Measurements from ENCODE around the gene PTPRT.

DNA sequence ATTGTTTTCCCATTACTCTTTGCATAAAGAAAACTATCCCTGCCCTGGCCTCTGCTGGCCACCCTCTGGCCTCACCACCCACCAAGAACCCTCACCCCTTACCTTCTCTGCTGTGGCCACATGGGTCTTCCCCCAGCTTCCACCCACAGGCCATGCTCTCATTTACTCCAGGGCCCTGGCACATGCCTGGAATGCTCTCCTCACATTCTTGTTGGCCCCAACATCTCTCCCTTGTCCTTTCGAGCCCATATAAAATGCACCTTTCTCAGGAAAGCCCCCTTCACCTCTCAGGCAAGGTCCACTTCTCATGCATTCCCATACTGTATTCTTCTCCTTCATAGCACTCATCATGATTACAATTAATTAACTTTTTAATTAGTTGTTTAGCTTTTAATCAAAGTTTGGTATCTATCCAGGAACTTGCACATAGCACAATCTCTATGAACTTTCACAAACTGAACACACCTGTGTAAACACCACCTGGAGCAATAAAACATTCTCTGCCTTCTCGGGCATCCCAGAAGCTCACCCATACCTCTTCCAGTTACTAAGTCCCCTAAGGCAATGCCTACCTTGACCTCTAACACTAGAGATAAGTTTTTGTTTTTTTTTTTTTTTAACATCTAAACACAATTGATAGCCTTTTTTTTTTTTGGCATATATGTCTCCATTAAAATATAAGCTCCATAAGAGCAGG is 617.2 kb downstream of the PTPRT start:
- TF ChIP-seq, protein P1, sequence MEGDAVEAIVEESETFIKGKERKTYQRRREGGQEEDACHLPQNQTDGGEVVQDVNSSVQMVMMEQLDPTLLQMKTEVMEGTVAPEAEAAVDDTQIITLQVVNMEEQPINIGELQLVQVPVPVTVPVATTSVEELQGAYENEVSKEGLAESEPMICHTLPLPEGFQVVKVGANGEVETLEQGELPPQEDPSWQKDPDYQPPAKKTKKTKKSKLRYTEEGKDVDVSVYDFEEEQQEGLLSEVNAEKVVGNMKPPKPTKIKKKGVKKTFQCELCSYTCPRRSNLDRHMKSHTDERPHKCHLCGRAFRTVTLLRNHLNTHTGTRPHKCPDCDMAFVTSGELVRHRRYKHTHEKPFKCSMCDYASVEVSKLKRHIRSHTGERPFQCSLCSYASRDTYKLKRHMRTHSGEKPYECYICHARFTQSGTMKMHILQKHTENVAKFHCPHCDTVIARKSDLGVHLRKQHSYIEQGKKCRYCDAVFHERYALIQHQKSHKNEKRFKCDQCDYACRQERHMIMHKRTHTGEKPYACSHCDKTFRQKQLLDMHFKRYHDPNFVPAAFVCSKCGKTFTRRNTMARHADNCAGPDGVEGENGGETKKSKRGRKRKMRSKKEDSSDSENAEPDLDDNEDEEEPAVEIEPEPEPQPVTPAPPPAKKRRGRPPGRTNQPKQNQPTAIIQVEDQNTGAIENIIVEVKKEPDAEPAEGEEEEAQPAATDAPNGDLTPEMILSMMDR (IDR thresholded peaks at IDR 0.05): no peak
- TF ChIP-seq POLR2AphosphoS5 (IDR thresholded peaks at IDR 0.05): no peak
- no peak for TF ChIP-seq POLR2A (IDR thresholded peaks at IDR 0.05)

All from gastroesophageal sphincter (tissue), 3 donors.